HG03135 (cell line): Measurements from ENCODE around the gene HINFP.
"Not testable (repeated sequence)": the region's sequence is repeated elsewhere in the genome, so short reads cannot be mapped to it uniquely, and the experiment has no call there.

Source experiments
- ATAC-seq: cut with Tn5 transposase; IDR thresholded peaks from one replicate; pipeline ENCODE4 v1.9.1; 2021; ENCODE audit warnings: mild to moderate bottlenecking, moderate library complexity; ENCODE audit not compliant: unreplicated experiment

HINFP gene

GRCh38 chr11:119100246-119100970, 21.0 kb upstream of the HINFP start:
- no peak for ATAC-seq

- ATAC-seq, result peak; percentile 26
Measured at GRCh38 chr11:119100994-119101758, 20.2 kb upstream of the HINFP start.

DNA sequence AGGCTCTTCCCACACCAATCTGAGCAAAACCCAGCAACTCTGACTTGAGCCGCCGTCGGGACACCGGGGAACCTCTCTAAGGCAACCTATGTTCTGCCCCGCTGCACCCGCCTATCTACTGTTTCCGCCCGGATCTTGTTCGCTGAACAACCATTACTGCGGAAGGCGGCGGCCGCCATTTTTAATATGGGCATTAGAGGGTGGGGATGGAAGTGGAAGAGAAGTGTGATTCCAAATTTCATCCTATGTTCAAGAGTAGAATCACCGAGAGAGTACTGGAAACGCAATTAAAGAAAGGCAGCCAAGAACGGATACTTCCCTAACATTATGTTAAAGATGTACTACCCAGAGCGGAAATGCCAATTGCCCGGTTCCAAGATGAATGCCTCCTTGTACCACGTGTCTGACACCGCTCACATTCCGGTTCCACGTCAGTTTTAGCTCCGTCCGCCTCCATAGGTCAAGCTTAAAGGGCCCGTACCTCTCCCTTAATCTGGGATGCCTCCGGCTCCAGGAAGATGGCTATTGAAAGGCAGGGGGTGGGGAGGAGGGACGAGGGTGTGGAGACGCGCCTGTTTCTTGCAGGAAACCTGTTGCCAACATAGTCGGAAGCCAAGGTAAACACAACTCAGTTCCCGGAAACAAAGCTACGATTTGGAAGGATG, 19.5 kb upstream of the HINFP start, which contains the start of gene DPAGT1:
Gene DPAGT1, minus strand, starts transcription at position 95 of the 665 bp plus-strand sequence. CDS start 198 bp downstream, outside the sequence.
- peak; percentile 73 for ATAC-seq

GRCh38 chr11:119103161-119103664, 18.2 kb upstream of the HINFP start:
- ATAC-seq, result not testable (repeated sequence)

- ATAC-seq, result no peak
Measured at GRCh38 chr11:119103793-119104192, 17.6 kb upstream of the HINFP start.

GRCh38 chr11:119106564-119107537, 14.5 kb upstream of the HINFP start, which contains the start of gene C2CD2L:
TSS of gene C2CD2L (plus strand) at chr11:119107344. CDS start at chr11:119107742, 398 bp downstream.
- ATAC-seq, result peak; percentile 71

DNA sequence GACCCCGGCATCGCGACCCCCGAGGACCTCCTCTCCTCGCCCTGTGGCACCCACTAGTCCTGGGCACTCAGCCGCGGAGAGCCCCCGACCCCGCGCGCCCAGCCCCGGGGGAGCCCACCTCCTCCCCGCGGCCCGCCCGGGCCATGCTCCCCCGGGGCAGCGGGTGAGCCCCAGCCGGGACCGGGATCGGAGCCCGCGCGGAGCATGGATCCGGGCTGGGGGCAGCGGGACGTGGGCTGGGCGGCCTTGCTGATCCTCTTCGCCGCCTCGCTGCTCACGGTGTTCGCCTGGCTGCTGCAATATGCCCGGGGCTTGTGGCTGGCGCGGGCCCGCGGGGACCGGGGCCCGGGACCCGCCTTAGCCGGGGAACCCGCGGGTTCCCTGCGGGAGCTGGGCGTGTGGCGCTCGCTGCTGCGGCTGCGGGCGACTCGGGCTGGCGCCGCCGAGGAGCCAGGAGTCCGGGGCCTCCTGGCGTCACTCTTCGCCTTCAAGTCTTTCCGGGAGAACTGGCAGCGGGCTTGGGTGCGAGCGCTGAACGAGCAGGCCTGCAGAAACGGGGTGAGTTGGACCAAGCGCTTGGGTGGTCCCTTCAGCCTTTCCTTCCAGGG, 13.7 kb upstream of the HINFP start:
- peak; percentile 27 for ATAC-seq

GRCh38 chr11:119108146-119108856, 13.1 kb upstream of the HINFP start:
- peak; percentile 7 for ATAC-seq

DNA sequence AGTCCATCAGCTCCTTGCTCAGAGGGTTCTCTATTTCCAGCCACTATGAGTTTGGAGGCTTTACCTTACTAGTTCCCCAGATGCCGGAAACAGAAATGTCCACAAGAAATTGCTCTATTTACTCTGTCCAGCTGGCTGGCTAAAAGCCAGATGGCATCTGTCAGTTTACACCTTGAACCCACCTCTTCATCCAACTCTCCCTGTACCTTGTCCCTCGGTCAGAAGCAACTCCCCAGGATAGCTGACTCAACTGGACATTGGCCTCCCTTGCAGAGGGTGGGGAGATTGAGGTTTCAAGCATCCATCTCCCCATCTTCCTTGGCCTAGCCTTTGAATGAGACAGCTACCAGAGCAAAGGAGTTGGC, 12.5 kb upstream of the HINFP start:
- no peak for ATAC-seq

- ATAC-seq, result no peak
Measured at GRCh38 chr11:119109843-119110242, 11.5 kb upstream of the HINFP start.

- no peak for ATAC-seq
Measured at GRCh38 chr11:119110439-119110838, 10.9 kb upstream of the HINFP start.

GRCh38 chr11:119111361-119111925, 9.9 kb upstream of the HINFP start:
- no peak for ATAC-seq

GRCh38 chr11:119112314-119113020, 8.9 kb upstream of the HINFP start:
- no peak for ATAC-seq

DNA sequence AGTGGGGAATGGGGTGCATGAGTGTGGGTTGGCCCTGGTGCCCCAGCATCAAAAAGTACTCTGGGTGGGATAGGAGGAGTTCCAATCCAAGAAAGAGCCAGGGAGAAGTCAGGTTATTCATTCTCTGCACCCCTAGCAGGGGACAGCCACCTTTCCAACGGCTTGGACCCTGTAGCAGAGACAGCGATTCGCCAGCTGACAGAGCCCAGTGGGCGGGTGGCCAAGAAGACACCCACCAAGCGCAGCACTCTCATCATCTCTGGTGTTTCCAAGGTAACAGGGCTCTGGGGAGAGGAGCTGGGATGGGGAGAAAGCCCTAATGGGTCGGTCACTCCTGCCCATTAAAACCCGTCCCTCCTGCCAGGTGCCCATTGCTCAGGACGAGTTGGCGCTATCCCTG, 7.7 kb upstream of the HINFP start:
- no peak for ATAC-seq

- no peak for ATAC-seq
Measured at GRCh38 chr11:119114351-119114750, 7.0 kb upstream of the HINFP start.

DNA sequence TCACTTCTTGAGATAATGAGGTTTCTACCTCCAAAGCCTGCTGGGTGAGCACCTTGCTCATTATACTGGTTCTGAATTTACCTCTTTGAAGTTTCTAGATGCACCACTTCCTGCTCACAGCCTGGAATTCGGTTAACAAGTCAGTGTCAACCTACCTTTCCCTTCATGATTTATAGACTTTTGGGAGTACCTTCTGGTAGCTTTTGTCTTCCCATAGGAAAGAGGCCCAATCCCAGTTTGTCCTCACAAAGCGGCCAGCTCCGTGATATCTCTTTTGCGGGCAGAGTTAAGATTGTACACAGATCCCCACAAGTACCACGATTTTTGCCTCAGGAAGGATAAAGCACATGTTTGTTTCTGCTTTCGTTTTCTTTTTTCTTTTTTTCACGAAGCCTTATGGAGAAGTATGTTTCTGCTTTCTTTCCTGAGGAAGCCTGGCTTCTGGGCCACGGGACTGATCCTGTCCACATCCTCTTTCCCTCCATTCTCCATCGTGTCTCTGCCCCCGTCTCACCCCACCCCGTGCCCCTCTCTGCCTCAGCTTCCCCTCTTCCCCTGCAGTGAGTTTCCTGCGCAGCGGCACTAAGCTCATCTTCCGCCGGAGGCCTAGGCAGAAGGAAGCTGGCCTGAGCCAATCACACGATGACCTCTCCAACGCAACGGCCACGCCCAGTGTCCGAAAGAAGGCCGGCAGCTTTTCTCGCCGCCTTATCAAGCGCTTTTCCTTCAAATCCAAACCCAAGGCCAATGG, 5.7 kb upstream of the HINFP start:
- no peak for ATAC-seq

DNA sequence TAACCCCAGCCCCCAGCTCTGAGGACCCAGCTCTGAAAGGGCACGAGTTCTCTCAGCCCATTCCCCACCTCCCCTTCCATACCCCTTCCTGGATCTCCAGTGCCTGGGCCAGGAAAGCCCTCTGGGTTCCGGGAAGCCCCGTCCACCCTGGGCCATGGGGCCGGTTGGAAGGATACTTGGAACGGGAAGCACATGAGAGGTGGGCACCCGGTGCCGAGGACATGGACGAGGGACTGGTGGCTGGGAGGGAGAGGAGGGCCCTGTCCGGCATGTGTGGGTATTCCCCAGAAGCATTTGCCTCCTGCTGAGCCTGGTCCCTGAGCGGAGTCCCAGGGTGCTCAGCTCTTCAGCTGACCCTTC, 5.2 kb upstream of the HINFP start:
- no peak for ATAC-seq

- ATAC-seq, result no peak
Measured at GRCh38 chr11:119116601-119117000, 4.8 kb upstream of the HINFP start.
